ENCODE measurements around the gene IGF2R.

Gene IGF2R

GRCh38 chr6:160069050-160069454, 100.2 kb downstream of the IGF2R start:
- TF ChIP-seq CTCF (IDR thresholded peaks at IDR 0.05; ENCODE audit: low read depth, low read length), result no peak
- DNase-seq (ENCODE audit: extremely low read depth, low read depth), result no peak

GRCh38 chr6:160069459-160069858, 100.6 kb downstream of the IGF2R start:
- DNase-seq (ENCODE audit: extremely low read depth, low read depth), result no peak
- TF ChIP-seq CTCF (IDR thresholded peaks at IDR 0.05; ENCODE audit: low read depth, low read length), result no peak

GRCh38 chr6:160070427-160070826, 101.5 kb downstream of the IGF2R start:
- DNase-seq (ENCODE audit: extremely low read depth, low read depth), result no peak
- TF ChIP-seq CTCF (IDR thresholded peaks at IDR 0.05; ENCODE audit: low read depth, low read length), result no peak

GRCh38 chr6:160070831-160071230, 101.9 kb downstream of the IGF2R start:
- DNase-seq (ENCODE audit: extremely low read depth, low read depth), result no peak
- no peak for TF ChIP-seq CTCF (IDR thresholded peaks at IDR 0.05; ENCODE audit: low read depth, low read length)

- no peak for DNase-seq (ENCODE audit: extremely low read depth, low read depth)
- no peak; the same call in none of the 2 replicates for TF ChIP-seq CTCF (IDR thresholded peaks at IDR 0.05; ENCODE audit: low read depth, low read length)
Observed at GRCh38 chr6:160071805-160072690, 103.2 kb downstream of the IGF2R start.

GRCh38 chr6:160073272-160073671, 104.4 kb downstream of the IGF2R start:
- DNase-seq (ENCODE audit: extremely low read depth, low read depth), result no peak
- no peak for TF ChIP-seq CTCF (IDR thresholded peaks at IDR 0.05; ENCODE audit: low read depth, low read length)

- no peak for TF ChIP-seq CTCF (IDR thresholded peaks at IDR 0.05; ENCODE audit: low read depth, low read length)
- no peak for DNase-seq (ENCODE audit: extremely low read depth, low read depth)
Observed at GRCh38 chr6:160076009-160076408, 107.1 kb downstream of the IGF2R start.

Data from AG09319 (cell line).